Left lung (tissue), 10 donors: Measurements from ENCODE around the gene SETX. TPM values are rescaled to one million over a fixed set of nuclear protein-coding genes. Genes with fewer than 3 reads are reported as not detected.
A peak's percentile ranks its signal among the peaks of the same experiment; 100 is the strongest.

Experiments used
- ATAC-seq: fragments of 200-7000 bp; cut with Tn5 transposase; one replicate; pipeline ENCODE4 v1.9.1; 2020; ENCODE audit warnings: moderate library complexity
- DNase-seq, 4 donors: peaks; one replicate each; pipeline ENCODE4 v3.0.0-alpha.2; 2013 to 2020
- H3K27ac ChIP-seq, 2 donors: fragments of 200-600 bp; sonication (generic) in 1 of 2; one replicate each; pipeline versions ENCODE4 v1.5.0 to v1.8.0; 2020 to 2021
- H3K27me3 ChIP-seq, 2 donors: fragments of 200-600 bp; sonication (generic) in 1 of 2; one replicate each; pipeline versions ENCODE4 v1.5.0 to v1.8.0; 2020 to 2021
- H3K36me3 ChIP-seq, 2 donors: fragments of 200-600 bp; sonication (generic) in 1 of 2; one replicate each; pipeline versions ENCODE4 v1.5.0 to v1.8.0; 2020 to 2021
- H3K4me1 ChIP-seq, 2 donors: fragments of 200-600 bp; one replicate each; pipeline ENCODE4 v1.8.0; 2021
- H3K4me3 ChIP-seq, 2 donors: fragments of 200-600 bp; sonication (generic) in 1 of 2; one replicate each; pipeline versions ENCODE4 v1.5.0 to v1.8.0; 2020 to 2021; ENCODE audit warnings: mild to moderate bottlenecking in 1 of 2
- H3K9me3 ChIP-seq, 2 donors: fragments of 200-600 bp; sonication (generic) in 1 of 2; one replicate each; pipeline versions ENCODE4 v1.5.0 to v1.8.0; 2020 to 2021
- CTCF ChIP-seq, 2 donors: fragments of 200-600 bp; sonication (generic) in 1 of 2; IDR thresholded peaks; one replicate each; pipeline versions ENCODE4 v1.5.0 to v1.8.0; 2021; ENCODE audit warnings: antibody characterized with exemption in 2 of 2
- intact Hi-C, 2 donors: fragments of 100-400 bp; cut with DNase I; formaldehyde crosslinking; loops; one replicate each; pipeline versions ENCODE4 v1.11.2 to v1.14.2; 2022
- polyA plus RNA-seq, 6 donors: library from polyadenylated mRNA; unstranded; fragments of 120-200 nt; gene quantifications; one replicate each; pipeline ENCODE4 v1.2.1, GENCODE V29; 2013; ENCODE audit not compliant: insufficient read length in 6 of 6
- total RNA-seq, 2 donors: library from RNA; stranded (reverse); fragmentation: NEBNext Ultra II Directional; extraction: Animal tissue kit (Norgen Biotek cat#: 25700); gene quantifications; one replicate each; pipeline ENCODE4 v1.2.1, GENCODE V29; 2021
- donor health status: DM: no; HTN: yes; CAD: no.
- donor health status: DM: no; HTN: no; CAD: no.

SETX gene
- total and polyA plus RNA-seq, 8 donors: 42.2 to 68.9 (median 62.2) TPM

- H3K4me1 ChIP-seq: peaks cover 0 to 4% of the 10 kb centered on the region in 2 donors
- no peaks in the 10 kb centered on the region for H3K9me3 ChIP-seq
- DNase-seq (no peak), ATAC-seq (peak; percentile 35)
- H3K27ac ChIP-seq: no peak overlapping the region
- intact Hi-C loops: no loop called here
- H3K27me3 ChIP-seq: no peaks in the 10 kb centered on the region
- no peak overlapping the region for H3K4me3 ChIP-seq
- peaks cover 0 to 87% of the 10 kb centered on the region in 2 donors for H3K36me3 ChIP-seq
- TF ChIP-seq CTCF (IDR thresholded peaks at IDR 0.05): no peak
Observed at GRCh38 chr9:132309056-132309455, 45.7 kb downstream of the SETX start.

- Histone ChIP-seq H3K4me1 (peaks cover 0 to 3% of the 10 kb centered on the region in 2 donors), H3K27ac (no peak overlapping the region), H3K27me3 (no peaks in the 10 kb centered on the region), H3K4me3 (no peak overlapping the region), H3K36me3 (peaks cover 0 to 100% of the 10 kb centered on the region in 2 donors), H3K9me3 (no peaks in the 10 kb centered on the region)
- ATAC-seq (no peak), DNase-seq (no peak)
- intact Hi-C loops: no loop called here
- no peak for TF ChIP-seq CTCF (IDR thresholded peaks at IDR 0.05)
Observed at GRCh38 chr9:132301521-132301920, 53.3 kb downstream of the SETX start.

GRCh38 chr9:132299221-132299620 is 55.6 kb downstream of the SETX start:
- peaks cover 0 to 100% of the 10 kb centered on the region in 2 donors for H3K36me3 ChIP-seq
- peaks cover 0 to 3% of the 10 kb centered on the region in 2 donors for H3K4me1 ChIP-seq
- no peak overlapping the region for H3K4me3 ChIP-seq
- no peaks in the 10 kb centered on the region for H3K27me3 ChIP-seq
- H3K9me3 ChIP-seq: no peaks in the 10 kb centered on the region
- TF ChIP-seq CTCF (IDR thresholded peaks at IDR 0.05): no peak
- ATAC-seq (no peak), DNase-seq (no peak)
- intact Hi-C loops: no loop called here
- H3K27ac ChIP-seq: no peak overlapping the region

- H3K27me3 ChIP-seq: no peaks in the 10 kb centered on the region
- DNase-seq (no peak), ATAC-seq (no peak)
- no peak overlapping the region for H3K4me3 ChIP-seq
- H3K4me1 ChIP-seq: peaks cover 0 to 3% of the 10 kb centered on the region in 2 donors
- intact Hi-C loops: no loop called here
- TF ChIP-seq CTCF (IDR thresholded peaks at IDR 0.05): no peak
- no peaks in the 10 kb centered on the region for H3K9me3 ChIP-seq
- peaks cover 0 to 89% of the 10 kb centered on the region in 2 donors for H3K36me3 ChIP-seq
- no peak overlapping the region for H3K27ac ChIP-seq
Observed at GRCh38 chr9:132295181-132295580, 59.6 kb downstream of the SETX start.

- peaks cover 0 to 86% of the 10 kb centered on the region in 2 donors for H3K36me3 ChIP-seq
Observed at GRCh38 chr9:132293145-132293721, 61.6 kb downstream of the SETX start.

More at GRCh38 chr9:132293145-132293721, 61.6 kb downstream of the SETX start:
- Histone ChIP-seq H3K27ac (no peak overlapping the region), H3K4me3 (no peak overlapping the region), H3K27me3 (no peaks in the 10 kb centered on the region), H3K4me1 (peaks cover 4 to 10% of the 10 kb centered on the region in 2 donors), H3K9me3 (no peaks in the 10 kb centered on the region)
- TF ChIP-seq CTCF (IDR thresholded peaks at IDR 0.05): no peak
- intact Hi-C loops: no loop called here
- DNase-seq (no peak), ATAC-seq (no peak)
